Stimulated activated CD8-positive, alpha-beta memory T cell treated with anti-CD3 and anti-CD28 coated beads, Interleukin-15, amount 100 ng/mL, for 1 hour (primary cell): Measurements from ENCODE around the gene USP24.

Source experiments
- DNase-seq: peaks from one replicate; pipeline ENCODE4 v3.0.0-alpha.2; 2020; ENCODE audit warnings: low read depth

USP24 gene

GRCh38 chr1:55067914-55068313 is 147.2 kb downstream of the USP24 start:
- DNase-seq: no peak

GRCh38 chr1:55067022-55067778 is 148.0 kb downstream of the USP24 start:
- no peak for DNase-seq

GRCh38 chr1:55065648-55066047 is 149.5 kb downstream of the USP24 start:
- DNase-seq: no peak

GRCh38 chr1:55064861-55065263 is 150.3 kb downstream of the USP24 start:
- no peak for DNase-seq

- DNase-seq: no peak
These were observed 151.0 kb downstream of the USP24 start for GRCh38 chr1:55064071-55064581.

- DNase-seq: no peak
These were observed 151.6 kb downstream of the USP24 start for GRCh38 chr1:55063577-55063942.

GRCh38 chr1:55062801-55063576 is 152.2 kb downstream of the USP24 start:
- no peak for DNase-seq

GRCh38 chr1:55061706-55062321 is 153.3 kb downstream of the USP24 start:
- DNase-seq: no peak

- DNase-seq: no peak
These were observed 154.0 kb downstream of the USP24 start for GRCh38 chr1:55061000-55061705.

- DNase-seq: no peak
These were observed 154.8 kb downstream of the USP24 start for GRCh38 chr1:55060133-55060999.

GRCh38 chr1:55059302-55060132 is 155.6 kb downstream of the USP24 start:
- no peak for DNase-seq

- no peak for DNase-seq
These were observed 157.2 kb downstream of the USP24 start for GRCh38 chr1:55057956-55058298.

GRCh38 chr1:55057270-55057955 is 157.8 kb downstream of the USP24 start:
- no peak for DNase-seq

- no peak for DNase-seq
These were observed 158.6 kb downstream of the USP24 start for GRCh38 chr1:55056632-55056992.

GRCh38 chr1:55055951-55056631 is 159.1 kb downstream of the USP24 start:
- DNase-seq: no peak

- DNase-seq: no peak
These were observed 159.9 kb downstream of the USP24 start for GRCh38 chr1:55055084-55055882.

GRCh38 chr1:55054396-55054795 is 160.8 kb downstream of the USP24 start:
- DNase-seq: no peak

- DNase-seq: no peak
These were observed 161.8 kb downstream of the USP24 start for GRCh38 chr1:55053265-55053954.
